Right renal pelvis (tissue), 4 donors: Measurements from ENCODE around the gene RBM14. TPM values are rescaled to one million over a fixed set of nuclear protein-coding genes. Genes with fewer than 3 reads are reported as not detected.
"Not testable (repeated sequence)": the region's sequence is repeated elsewhere in the genome, so short reads cannot be mapped to it uniquely, and the experiment has no call there.

Source experiments
- DNase-seq, 4 donors: peaks; one replicate each; pipeline ENCODE4 v3.0.0-alpha.2; 2013; ENCODE audit warnings: low read depth in 4 of 4, low spot score in 3 of 4, missing footprints in 1 of 4
- polyA plus RNA-seq, 4 donors: library from polyadenylated mRNA; unstranded; fragments of 120-200 nt; gene quantifications; one replicate each; pipeline ENCODE4 v1.2.1, GENCODE V29; 2013; ENCODE audit not compliant: insufficient read length in 4 of 4

Gene RBM14
- polyA plus RNA-seq, 4 donors, result 59.4 to 70.6 (median 63.8) TPM

DNA sequence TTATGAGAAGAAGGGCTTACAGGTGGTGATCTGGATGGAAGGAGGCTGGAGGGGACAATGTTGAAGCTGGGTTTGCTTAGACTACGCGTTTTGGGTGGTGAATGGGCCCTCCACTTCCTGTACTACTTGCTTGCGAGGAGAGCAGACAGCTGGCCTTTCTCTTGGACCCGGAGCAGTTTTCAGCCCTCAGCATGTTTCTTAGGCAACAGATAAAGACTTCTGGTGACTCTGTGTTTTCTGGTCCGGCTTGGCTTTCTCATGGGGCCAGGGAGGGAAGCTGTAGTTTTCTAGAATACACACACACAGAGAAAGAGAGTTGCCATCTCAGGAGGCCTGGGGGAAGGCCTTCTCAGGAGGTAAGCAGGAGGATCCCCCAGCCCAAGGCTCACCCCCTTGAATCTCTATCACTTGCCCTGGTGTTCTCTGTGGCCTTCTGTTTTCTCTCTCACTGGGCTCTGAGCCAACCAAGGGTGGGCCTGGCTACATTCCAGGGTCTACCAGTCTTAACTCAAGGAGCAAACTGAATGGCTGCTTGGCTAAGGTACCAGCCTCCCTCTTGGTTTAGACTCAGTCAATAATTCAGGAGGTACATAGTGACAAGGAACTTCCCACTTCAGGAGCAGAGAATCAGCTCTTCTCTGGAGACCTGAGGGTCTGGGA is 21.1 kb upstream of the RBM14 start:
- DNase-seq, result peak in 2 of 4 donors; percentile 39 to 49

DNA sequence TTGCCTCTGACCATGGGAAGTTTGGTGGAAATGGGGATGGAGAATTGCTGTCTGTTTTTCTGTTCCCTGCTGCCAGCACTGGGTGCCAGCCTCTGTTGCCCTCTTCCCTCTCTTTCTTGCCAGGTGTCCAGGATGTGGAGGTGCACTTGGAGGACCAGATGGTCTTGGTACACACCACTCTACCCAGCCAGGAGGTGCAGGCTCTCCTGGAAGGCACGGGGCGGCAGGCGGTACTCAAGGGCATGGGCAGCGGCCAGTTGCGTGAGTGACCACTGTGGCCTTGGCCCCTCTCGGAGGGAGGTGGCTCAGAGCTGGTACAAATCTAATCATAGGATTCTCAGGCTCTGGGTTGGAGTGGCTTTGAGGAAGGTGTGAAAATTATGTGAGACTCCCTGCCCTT is 17.4 kb upstream of the RBM14 start:
- DNase-seq, result no peak

DNA sequence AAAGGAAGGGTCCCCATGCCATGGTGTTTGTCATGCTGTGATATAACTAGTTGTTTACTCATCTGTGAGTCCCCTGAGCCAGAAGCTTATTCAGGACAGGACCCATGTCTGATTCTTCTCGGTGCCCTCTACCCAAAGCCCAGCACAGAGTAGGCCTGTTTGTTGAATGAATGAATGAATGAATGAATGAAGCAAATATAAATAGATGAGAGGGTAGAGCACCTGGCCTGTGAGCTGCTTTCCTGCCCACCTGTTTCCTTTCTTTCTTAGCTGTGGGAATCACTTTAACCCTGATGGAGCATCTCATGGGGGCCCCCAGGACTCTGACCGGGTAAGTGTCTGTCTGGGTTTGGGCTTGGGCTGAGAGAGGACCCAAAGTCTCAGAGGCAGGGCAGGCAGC is 16.2 kb upstream of the RBM14 start:
- DNase-seq, result no peak

- no peak for DNase-seq
Observed at GRCh38 chr11:66600631-66601233, 15.7 kb upstream of the RBM14 start.

DNA sequence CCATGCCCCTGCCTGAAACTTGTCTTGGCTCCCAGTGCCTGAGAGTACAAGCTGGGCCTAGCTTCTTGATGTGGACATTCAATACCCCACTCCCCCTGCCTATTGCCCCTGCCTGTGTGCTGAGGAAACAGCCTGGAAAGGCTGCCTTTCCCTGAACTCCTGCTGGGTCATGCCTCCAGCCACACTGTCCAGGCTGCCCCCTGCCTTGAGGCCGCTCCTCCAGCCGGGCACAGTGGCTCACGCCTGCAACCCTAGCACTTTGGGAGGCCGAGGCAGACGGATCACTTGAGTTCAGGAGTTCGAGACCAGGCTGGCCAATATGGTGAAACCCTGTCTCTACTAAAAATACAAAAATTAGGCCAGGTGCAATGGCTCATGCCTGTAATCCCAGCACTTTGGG is 13.4 kb upstream of the RBM14 start:
- no peak for DNase-seq

- DNase-seq, result no peak
Observed at GRCh38 chr11:66604155-66604554, 12.3 kb upstream of the RBM14 start.

- DNase-seq, result not testable (repeated sequence)
Observed at GRCh38 chr11:66606608-66607007, 9.8 kb upstream of the RBM14 start.

- DNase-seq, result no peak
Observed at GRCh38 chr11:66607126-66607834, 9.2 kb upstream of the RBM14 start.

- DNase-seq, result no peak
Observed at GRCh38 chr11:66609721-66610617, 6.5 kb upstream of the RBM14 start.

DNA sequence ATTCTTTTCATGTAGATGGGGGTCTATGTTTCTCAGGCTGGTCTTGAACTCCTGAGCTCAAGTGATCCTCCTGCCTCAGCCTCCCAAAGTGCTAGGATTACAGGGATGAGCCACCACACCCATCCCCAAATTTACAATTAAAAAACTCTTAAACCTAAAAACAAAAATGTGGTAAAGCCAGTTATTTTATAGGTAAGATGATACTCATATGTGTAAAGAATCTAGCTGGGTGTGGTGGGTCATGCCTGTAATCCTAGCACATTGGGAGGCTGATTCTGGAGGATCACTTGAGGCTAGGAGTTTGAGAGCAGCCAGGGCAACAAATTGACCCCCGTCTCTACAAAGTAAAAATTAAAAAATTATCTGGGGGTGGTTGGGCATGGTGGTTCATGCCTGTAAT is 4.0 kb upstream of the RBM14 start:
- no peak for DNase-seq

DNA sequence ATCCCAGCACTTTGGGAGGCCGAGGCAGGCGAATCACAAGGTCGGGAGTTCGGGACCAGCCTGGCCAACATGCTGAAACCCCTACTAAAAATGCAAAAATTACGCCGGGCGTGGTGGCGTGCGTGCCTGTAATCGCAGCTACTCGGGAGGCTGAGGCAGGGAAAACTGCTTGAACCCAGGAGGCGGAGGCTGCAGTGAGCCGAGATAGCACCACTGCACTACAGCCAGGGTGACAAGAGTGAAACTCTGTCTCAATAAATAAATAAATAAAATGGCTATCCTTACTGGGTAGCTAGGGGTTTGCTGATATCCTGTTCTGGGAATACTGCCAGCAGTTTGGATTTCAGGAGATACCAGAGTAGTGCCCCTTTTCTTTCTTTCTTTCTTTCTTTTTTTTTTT is 2.4 kb upstream of the RBM14 start:
- no peak for DNase-seq

DNA sequence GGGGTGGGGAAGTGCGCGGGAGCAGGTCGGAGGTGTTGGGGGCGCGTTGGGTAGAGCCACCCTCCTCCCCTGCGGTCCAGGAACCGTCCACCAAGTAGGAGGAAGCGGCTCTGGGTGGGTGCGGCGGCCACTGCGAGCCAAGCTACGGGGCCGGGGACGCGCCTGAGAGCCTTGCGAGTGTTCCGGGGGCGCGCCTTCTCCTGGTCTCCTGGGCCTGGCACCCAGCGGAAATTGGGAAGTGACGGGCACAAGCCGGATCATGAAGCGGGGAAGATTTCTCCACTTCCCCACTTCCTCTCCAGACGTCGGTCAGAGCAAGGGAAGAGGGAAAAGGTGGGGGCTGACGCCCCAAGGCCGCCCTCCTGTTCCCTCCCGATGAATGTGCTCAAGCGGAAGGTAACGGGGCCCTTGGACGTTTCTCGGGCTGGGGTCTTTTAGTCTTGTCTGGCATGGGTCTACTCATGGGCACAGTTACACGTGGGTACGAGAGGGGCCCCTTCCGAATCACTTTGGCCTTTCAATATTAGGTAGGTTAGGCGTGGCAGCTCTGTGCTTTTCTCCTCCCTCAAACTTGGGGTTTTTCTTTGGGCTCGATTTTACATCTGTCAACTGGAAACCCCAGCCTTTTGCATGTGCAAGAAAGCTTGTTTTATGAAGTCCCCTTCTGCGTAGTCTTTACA is 865 bp downstream of the RBM14 start:
- no peak for DNase-seq

- DNase-seq, result no peak
Observed at GRCh38 chr11:66619080-66619554, 2.7 kb downstream of the RBM14 start.

GRCh38 chr11:66624450-66624849 is 8.0 kb downstream of the RBM14 start:
- no peak for DNase-seq

- no peak for DNase-seq
Observed at GRCh38 chr11:66625041-66625751, 8.8 kb downstream of the RBM14 start.

GRCh38 chr11:66625752-66626149 is 9.3 kb downstream of the RBM14 start:
- DNase-seq, result no peak

GRCh38 chr11:66626382-66626781 is 10.0 kb downstream of the RBM14 start:
- no peak for DNase-seq

DNA sequence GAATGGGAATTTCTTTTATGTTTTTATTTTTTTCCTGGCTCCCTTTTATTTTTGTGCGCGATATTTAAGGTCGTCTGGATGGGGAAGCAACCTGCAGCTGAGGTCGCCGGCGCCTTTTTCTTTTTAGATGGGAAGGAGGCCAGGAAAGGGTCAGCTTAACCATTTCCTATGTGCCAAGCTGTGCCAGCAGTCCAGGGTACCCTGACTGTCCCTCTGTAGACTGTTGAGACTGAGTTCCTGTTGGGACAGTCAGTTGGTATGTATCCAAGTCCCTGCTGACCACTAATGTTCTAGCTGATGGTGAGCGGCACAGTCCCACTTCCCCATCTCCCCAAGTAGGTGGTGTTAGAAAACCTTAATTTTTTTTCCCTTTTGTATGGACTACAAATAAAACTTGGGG is 10.5 kb downstream of the RBM14 start:
- no peak for DNase-seq

DNA sequence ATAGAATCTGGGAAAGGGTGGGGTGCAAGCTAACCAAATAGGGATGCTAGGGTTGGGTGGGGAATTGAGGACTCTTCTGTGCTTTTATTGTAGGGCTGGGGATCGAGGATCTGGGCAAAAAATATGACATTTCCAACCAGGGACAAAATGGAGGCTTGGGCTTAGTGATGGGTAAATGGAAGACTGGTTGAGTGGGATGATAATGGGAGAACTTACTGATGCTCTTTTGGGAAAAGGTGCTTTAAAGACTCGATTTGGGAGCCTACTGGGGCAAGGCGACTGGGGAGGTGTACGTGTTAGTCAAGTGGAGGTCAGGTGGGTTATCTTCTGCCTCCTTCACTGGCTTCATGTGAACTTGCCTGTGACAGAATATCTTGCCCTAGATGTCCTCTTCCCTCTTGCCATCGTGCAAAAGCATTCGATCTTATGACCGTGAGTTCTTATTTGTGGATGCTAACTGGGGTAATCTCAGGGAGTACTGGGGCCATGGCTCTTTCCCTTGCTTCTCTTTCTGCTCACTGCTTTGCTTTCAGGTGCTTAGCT is 11.7 kb downstream of the RBM14 start:
- no peak for DNase-seq
